Measurements from ENCODE around the gene DDX10. TPM values are rescaled to one million over a fixed set of nuclear protein-coding genes. Genes with fewer than 3 reads are reported as not detected.

DDX10 gene
- total RNA-seq, 1 donor from 2014 or later, result 32.2 TPM

- DNase-seq (ENCODE audit: low read depth) (no peak), FAIRE-seq (peak; percentile 9)
- Mint-ChIP-seq H3K4me3 (ENCODE audit: unreplicated experiment) (no peak overlapping the region), H3K9me3 (ENCODE audit: unreplicated experiment) (no peaks in the 10 kb centered on the region), H3K27ac (ENCODE audit: unreplicated experiment) (peak overlapping the region; percentile 75), H3K36me3 (ENCODE audit: low read depth, unreplicated experiment) (no peaks in the 10 kb centered on the region), H3K27me3 (ENCODE audit: low read depth, unreplicated experiment) (no peaks in the 10 kb centered on the region), H3K4me1 (ENCODE audit: low read depth, unreplicated experiment) (peaks cover 21% of the 10 kb centered on the region)
- no peaks in the 10 kb centered on the region for H3K27me3 ChIP-seq (ENCODE audit: insufficient read depth, low read length)
- H2AFZ ChIP-seq (ENCODE audit: low read depth, low read length), result no peak overlapping the region
- H3K9ac ChIP-seq (ENCODE audit: low read length), result no peak overlapping the region
- no peak overlapping the region for H3K4me3 ChIP-seq (ENCODE audit: insufficient read depth, low read depth, low read length)
- H3K4me1 ChIP-seq (ENCODE audit: insufficient read depth, low read length), result peaks cover 20% of the 10 kb centered on the region
- H3K79me2 ChIP-seq (ENCODE audit: insufficient read depth, low read length), result no peaks in the 10 kb centered on the region
- H3K9me3 ChIP-seq (ENCODE audit: insufficient read depth, low read depth, low read length), result no peaks in the 10 kb centered on the region
- no peak overlapping the region for H3K4me2 ChIP-seq (ENCODE audit: low read length)
- H4K20me1 ChIP-seq (ENCODE audit: insufficient read depth, low read length), result no peaks in the 10 kb centered on the region
- H3K36me3 ChIP-seq (ENCODE audit: insufficient read depth, low read length), result no peaks in the 10 kb centered on the region
- TF ChIP-seq CTCF (IDR thresholded peaks at IDR 0.05; ENCODE audit: insufficient read depth, low read depth, low read length), result no peak
- TF ChIP-seq EZH2 (IDR thresholded peaks at IDR 0.05; ENCODE audit: insufficient read depth, low read length), result no peak
- no peak overlapping the region for H3K27ac ChIP-seq (ENCODE audit: low read depth, low read length)
These were observed 249.3 kb downstream of the DDX10 start for GRCh38 chr11:108914211-108914610.

DNA sequence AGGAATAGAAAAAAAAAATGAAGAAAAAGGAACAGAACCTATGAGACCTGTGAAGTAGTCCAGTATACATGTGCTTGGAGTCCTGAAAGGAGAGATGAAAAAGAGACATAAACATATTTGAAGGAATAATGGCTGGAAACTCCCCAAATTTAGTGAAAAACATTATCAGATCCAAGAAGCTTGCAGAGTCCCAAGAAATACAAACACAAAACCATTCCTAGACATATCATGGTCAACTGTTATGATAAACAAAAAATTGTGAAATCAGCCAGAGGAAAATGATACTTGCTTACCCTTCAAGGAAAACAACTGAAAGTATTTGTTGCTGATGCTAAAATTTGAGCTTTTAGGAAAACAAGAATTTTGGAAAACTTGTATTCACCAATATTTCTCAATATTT lies 250.1 kb downstream of the DDX10 start:
- H3K4me1 Mint-ChIP-seq (ENCODE audit: low read depth, unreplicated experiment), result peaks cover 21% of the 10 kb centered on the region
- Histone ChIP-seq H3K4me3 (ENCODE audit: insufficient read depth, low read depth, low read length) (no peak overlapping the region), H3K36me3 (ENCODE audit: insufficient read depth, low read length) (no peaks in the 10 kb centered on the region), H3K4me2 (ENCODE audit: low read length) (no peak overlapping the region), H4K20me1 (ENCODE audit: insufficient read depth, low read length) (no peaks in the 10 kb centered on the region), H3K4me1 (ENCODE audit: insufficient read depth, low read length) (peaks cover 20% of the 10 kb centered on the region), H3K9me3 (ENCODE audit: insufficient read depth, low read depth, low read length) (no peaks in the 10 kb centered on the region), H3K27ac (ENCODE audit: low read depth, low read length) (no peak overlapping the region), H3K27me3 (ENCODE audit: insufficient read depth, low read length) (no peaks in the 10 kb centered on the region), H3K79me2 (ENCODE audit: insufficient read depth, low read length) (no peaks in the 10 kb centered on the region), H2AFZ (ENCODE audit: low read depth, low read length) (no peak overlapping the region), H3K9ac (ENCODE audit: low read length) (no peak overlapping the region)
- H3K4me3 Mint-ChIP-seq (ENCODE audit: unreplicated experiment), result no peak overlapping the region
- H3K27ac Mint-ChIP-seq (ENCODE audit: unreplicated experiment), result no peak overlapping the region
- no peak for DNase-seq (ENCODE audit: low read depth)
- H3K27me3 Mint-ChIP-seq (ENCODE audit: low read depth, unreplicated experiment), result no peaks in the 10 kb centered on the region
- FAIRE-seq, result no peak
- H3K9me3 Mint-ChIP-seq (ENCODE audit: unreplicated experiment), result no peaks in the 10 kb centered on the region
- TF ChIP-seq EZH2 (IDR thresholded peaks at IDR 0.05; ENCODE audit: insufficient read depth, low read length) (no peak), CTCF (IDR thresholded peaks at IDR 0.05; ENCODE audit: insufficient read depth, low read depth, low read length) (no peak)
- H3K36me3 Mint-ChIP-seq (ENCODE audit: low read depth, unreplicated experiment), result no peaks in the 10 kb centered on the region

GRCh38 chr11:108915666-108916065 lies 250.8 kb downstream of the DDX10 start:
- FAIRE-seq, result no peak
- no peak for DNase-seq (ENCODE audit: low read depth)
- no peaks in the 10 kb centered on the region for H3K9me3 Mint-ChIP-seq (ENCODE audit: unreplicated experiment)

More at GRCh38 chr11:108915666-108916065, 250.8 kb downstream of the DDX10 start:
- Mint-ChIP-seq H3K36me3 (ENCODE audit: low read depth, unreplicated experiment) (no peaks in the 10 kb centered on the region), H3K27ac (ENCODE audit: unreplicated experiment) (no peak overlapping the region), H3K4me3 (ENCODE audit: unreplicated experiment) (no peak overlapping the region), H3K27me3 (ENCODE audit: low read depth, unreplicated experiment) (no peaks in the 10 kb centered on the region), H3K4me1 (ENCODE audit: low read depth, unreplicated experiment) (peaks cover 21% of the 10 kb centered on the region)
- H3K9me3 ChIP-seq (ENCODE audit: insufficient read depth, low read depth, low read length), result no peaks in the 10 kb centered on the region
- TF ChIP-seq EZH2 (IDR thresholded peaks at IDR 0.05; ENCODE audit: insufficient read depth, low read length) (no peak), CTCF (IDR thresholded peaks at IDR 0.05; ENCODE audit: insufficient read depth, low read depth, low read length) (no peak)
- no peak overlapping the region for H3K27ac ChIP-seq (ENCODE audit: low read depth, low read length)
- no peaks in the 10 kb centered on the region for H4K20me1 ChIP-seq (ENCODE audit: insufficient read depth, low read length)
- H3K36me3 ChIP-seq (ENCODE audit: insufficient read depth, low read length), result no peaks in the 10 kb centered on the region
- peaks cover 20% of the 10 kb centered on the region for H3K4me1 ChIP-seq (ENCODE audit: insufficient read depth, low read length)
- no peak overlapping the region for H3K4me2 ChIP-seq (ENCODE audit: low read length)
- no peak overlapping the region for H3K9ac ChIP-seq (ENCODE audit: low read length)
- no peaks in the 10 kb centered on the region for H3K27me3 ChIP-seq (ENCODE audit: insufficient read depth, low read length)
- no peak overlapping the region for H2AFZ ChIP-seq (ENCODE audit: low read depth, low read length)
- H3K4me3 ChIP-seq (ENCODE audit: insufficient read depth, low read depth, low read length), result no peak overlapping the region
- no peaks in the 10 kb centered on the region for H3K79me2 ChIP-seq (ENCODE audit: insufficient read depth, low read length)
